ENCODE results near the gene MCMBP.

Gene MCMBP

DNA sequence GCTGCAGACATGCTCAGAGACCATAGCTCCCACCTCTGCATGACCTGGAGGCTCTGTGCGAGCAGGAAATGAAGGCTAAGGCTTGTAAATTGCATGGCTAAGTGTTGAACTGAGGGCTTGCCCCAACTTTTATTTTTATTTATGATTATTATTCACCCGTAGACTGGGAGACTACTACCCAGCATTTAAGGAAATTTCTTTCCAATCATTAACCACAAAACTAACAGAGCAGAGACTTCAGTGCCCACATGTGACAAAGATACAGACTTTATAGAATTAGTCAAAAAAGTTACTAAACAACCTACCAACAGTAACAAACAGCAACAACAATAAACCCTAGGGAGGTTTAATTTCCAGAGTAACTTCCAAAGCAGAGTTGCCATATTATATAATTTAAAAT lies 39.7 kb downstream of the MCMBP start:
- CTCF ChIA-PET, result interaction anchor here (1.6 kb wide), 1 partner anchor 27 kb away, joined by 6 read pairs; no protein-coding TSS in a partner anchor
- H3K4me3 ChIP-seq (ENCODE audit: low read depth, low read length), result no peak overlapping the region
- POLR2A ChIA-PET, result no interaction called here
- no peak for DNase-seq (ENCODE audit: low read depth, low spot score)
- TF ChIP-seq, protein P1, sequence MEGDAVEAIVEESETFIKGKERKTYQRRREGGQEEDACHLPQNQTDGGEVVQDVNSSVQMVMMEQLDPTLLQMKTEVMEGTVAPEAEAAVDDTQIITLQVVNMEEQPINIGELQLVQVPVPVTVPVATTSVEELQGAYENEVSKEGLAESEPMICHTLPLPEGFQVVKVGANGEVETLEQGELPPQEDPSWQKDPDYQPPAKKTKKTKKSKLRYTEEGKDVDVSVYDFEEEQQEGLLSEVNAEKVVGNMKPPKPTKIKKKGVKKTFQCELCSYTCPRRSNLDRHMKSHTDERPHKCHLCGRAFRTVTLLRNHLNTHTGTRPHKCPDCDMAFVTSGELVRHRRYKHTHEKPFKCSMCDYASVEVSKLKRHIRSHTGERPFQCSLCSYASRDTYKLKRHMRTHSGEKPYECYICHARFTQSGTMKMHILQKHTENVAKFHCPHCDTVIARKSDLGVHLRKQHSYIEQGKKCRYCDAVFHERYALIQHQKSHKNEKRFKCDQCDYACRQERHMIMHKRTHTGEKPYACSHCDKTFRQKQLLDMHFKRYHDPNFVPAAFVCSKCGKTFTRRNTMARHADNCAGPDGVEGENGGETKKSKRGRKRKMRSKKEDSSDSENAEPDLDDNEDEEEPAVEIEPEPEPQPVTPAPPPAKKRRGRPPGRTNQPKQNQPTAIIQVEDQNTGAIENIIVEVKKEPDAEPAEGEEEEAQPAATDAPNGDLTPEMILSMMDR (IDR thresholded peaks at IDR 0.05; ENCODE audit: insufficient read depth, low read length, missing control alignments), result no peak

DNA sequence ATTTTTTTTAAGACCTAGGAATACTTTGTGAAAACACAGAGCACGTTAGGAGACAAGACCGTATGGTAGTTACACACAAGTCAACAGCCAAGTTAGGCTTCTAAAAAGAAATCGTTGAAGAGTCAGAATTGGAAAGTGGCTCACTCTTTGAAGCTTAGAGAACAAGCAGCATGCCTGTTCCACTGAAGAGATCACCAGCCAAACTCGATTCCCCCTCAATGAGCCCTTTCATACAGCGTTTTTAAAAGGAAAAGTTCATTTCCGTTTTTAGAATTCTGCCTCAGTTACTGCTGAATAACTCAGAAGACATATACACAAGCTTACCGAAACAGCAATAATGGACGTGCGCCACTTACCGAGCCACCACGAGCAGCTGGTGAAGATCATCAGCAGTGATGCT lies 41.0 kb downstream of the MCMBP start:
- DNase-seq (ENCODE audit: low read depth, low spot score), result no peak
- ChIA-PET POLR2A (no interaction called here), CTCF (interaction anchor here (1.0 to 1.8 kb wide), 2 partner anchors 28 to 80 kb away, joined by 3 to 10 read pairs; no protein-coding TSS in a partner anchor)
- TF ChIP-seq, protein P1 (IDR thresholded peaks at IDR 0.05; ENCODE audit: insufficient read depth, low read length, missing control alignments), result no peak
- H3K4me3 ChIP-seq (ENCODE audit: low read depth, low read length), result no peak overlapping the region

GRCh38 chr10:119830851-119831250 lies 41.8 kb downstream of the MCMBP start:
- ChIA-PET POLR2A (no interaction called here), CTCF (interaction anchor here (1.8 kb wide), 1 partner anchor 29 kb away, joined by 10 read pairs; no protein-coding TSS in a partner anchor)
- H3K4me3 ChIP-seq (ENCODE audit: low read depth, low read length), result no peak overlapping the region
- TF ChIP-seq, protein P1 (IDR thresholded peaks at IDR 0.05; ENCODE audit: insufficient read depth, low read length, missing control alignments), result no peak
- DNase-seq (ENCODE audit: low read depth, low spot score), result no peak

DNA sequence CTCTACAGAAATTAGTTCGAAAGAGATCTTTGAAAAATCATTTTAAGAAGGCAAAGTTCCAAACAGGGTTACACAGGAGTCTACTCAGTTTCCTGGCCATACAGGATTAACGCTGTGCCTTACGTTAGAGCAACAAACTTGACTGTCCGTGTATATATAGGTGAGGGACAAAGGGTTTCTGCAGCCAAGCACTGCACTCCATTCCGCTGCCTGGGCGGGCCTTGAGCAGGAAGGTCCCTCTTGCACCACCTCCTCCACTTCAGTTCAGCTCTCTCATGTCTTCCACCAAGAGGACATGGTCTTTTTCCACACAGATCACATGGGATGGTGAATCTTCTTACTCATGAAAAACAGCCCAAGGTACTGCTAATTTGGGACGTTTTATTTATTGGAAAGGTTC lies 43.2 kb downstream of the MCMBP start:
- ChIA-PET CTCF (interaction anchor here (1.1 to 2.3 kb wide), 2 partner anchors 46 to 79 kb away, joined by 3 to 10 read pairs; no protein-coding TSS in a partner anchor), POLR2A (no interaction called here)
- no peak for DNase-seq (ENCODE audit: low read depth, low spot score)

DNA sequence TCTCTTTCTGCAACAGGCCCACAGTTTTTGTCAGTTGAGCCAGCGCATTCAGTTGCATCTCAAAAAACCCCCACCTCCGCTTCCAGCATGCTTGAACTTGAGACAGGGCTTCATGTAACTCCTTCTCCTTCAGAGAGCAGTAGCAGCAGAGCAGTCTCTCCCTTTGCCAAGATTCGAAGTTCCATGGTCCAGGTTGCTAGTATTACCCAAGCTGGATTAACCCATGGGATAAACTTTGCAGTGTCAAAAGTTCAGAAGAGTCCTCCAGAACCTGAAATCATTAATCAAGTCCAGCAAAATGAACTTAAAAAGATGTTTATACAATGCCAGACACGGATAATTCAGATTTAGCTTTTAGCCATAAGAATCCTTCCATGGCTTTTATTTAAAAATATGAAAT lies 45.2 kb downstream of the MCMBP start:
- DNase-seq (ENCODE audit: low read depth, low spot score), result no peak
- H3K4me3 ChIP-seq (ENCODE audit: low read depth, low read length), result no peak overlapping the region
- CTCF ChIA-PET, result interaction anchor here (1.3 to 2.3 kb wide), 2 partner anchors 17 to 77 kb away, joined by 6 to 10 read pairs; no protein-coding TSS in a partner anchor
- POLR2A ChIA-PET, result no interaction called here
- TF ChIP-seq, protein P1 (IDR thresholded peaks at IDR 0.05; ENCODE audit: insufficient read depth, low read length, missing control alignments), result no peak

More for the DNA sequence above, 43.2 kb downstream of the MCMBP start:
- TF ChIP-seq, protein P1 (IDR thresholded peaks at IDR 0.05; ENCODE audit: insufficient read depth, low read length, missing control alignments), result no peak
- H3K4me3 ChIP-seq (ENCODE audit: low read depth, low read length), result no peak overlapping the region

GRCh38 chr10:119826771-119827170 lies 45.9 kb downstream of the MCMBP start:
- no peak overlapping the region for H3K4me3 ChIP-seq (ENCODE audit: low read depth, low read length)
- TF ChIP-seq, protein P1 (IDR thresholded peaks at IDR 0.05; ENCODE audit: insufficient read depth, low read length, missing control alignments), result no peak
- DNase-seq (ENCODE audit: low read depth, low spot score), result no peak
- ChIA-PET CTCF (no interaction called here), POLR2A (no interaction called here)
